ENCODE measurements around the gene FNBP1L.

FNBP1L gene

GRCh38 chr1:93447481-93448291 is at the start of gene FNBP1L:
TSS of gene FNBP1L (plus strand) at chr1:93448118. CDS start at chr1:93448282, 164 bp downstream.
- Histone ChIP-seq H3K27me3 (ENCODE audit: control insufficient read depth, insufficient read depth, low read length) (no peaks in the 10 kb centered on the region), H3K27ac (ENCODE audit: low read depth, low read length) (no peak within 1 kb of the TSS), H3K4me1 (ENCODE audit: control insufficient read depth, insufficient read depth, low read length) (no peaks in the 10 kb centered on the region), H3K9ac (ENCODE audit: low read length) (peak within 1 kb of the TSS; percentile 55), H3K4me3 (ENCODE audit: low read length) (peak within 1 kb of the TSS; percentile 74), H3K36me3 (ENCODE audit: control insufficient read depth, insufficient read depth, low read length) (no peaks in the 10 kb centered on the region)

- no peaks in the 10 kb centered on the region for H3K36me3 ChIP-seq (ENCODE audit: control insufficient read depth, insufficient read depth, low read length)
- no peak overlapping the region for H3K4me3 ChIP-seq (ENCODE audit: low read length)
- no peak overlapping the region for H3K27ac ChIP-seq (ENCODE audit: low read depth, low read length)
These were observed 48.1 kb upstream of the FNBP1L start for GRCh38 chr1:93399781-93400180.

GRCh38 chr1:93408203-93408602 is 39.7 kb upstream of the FNBP1L start:
- no peaks in the 10 kb centered on the region for H3K27me3 ChIP-seq (ENCODE audit: control insufficient read depth, insufficient read depth, low read length)
- no peak overlapping the region for H3K9ac ChIP-seq (ENCODE audit: low read length)
- H3K36me3 ChIP-seq (ENCODE audit: control insufficient read depth, insufficient read depth, low read length), result no peaks in the 10 kb centered on the region
- no peak overlapping the region for H3K4me3 ChIP-seq (ENCODE audit: low read length)
- no peaks in the 10 kb centered on the region for H3K4me1 ChIP-seq (ENCODE audit: control insufficient read depth, insufficient read depth, low read length)
- H3K27ac ChIP-seq (ENCODE audit: low read depth, low read length), result no peak overlapping the region

More at GRCh38 chr1:93399781-93400180, 48.1 kb upstream of the FNBP1L start:
- no peaks in the 10 kb centered on the region for H3K4me1 ChIP-seq (ENCODE audit: control insufficient read depth, insufficient read depth, low read length)
- H3K27me3 ChIP-seq (ENCODE audit: control insufficient read depth, insufficient read depth, low read length), result no peaks in the 10 kb centered on the region
- H3K9ac ChIP-seq (ENCODE audit: low read length), result no peak overlapping the region

GRCh38 chr1:93411000-93411399 is 36.9 kb upstream of the FNBP1L start:
- Histone ChIP-seq H3K27me3 (ENCODE audit: control insufficient read depth, insufficient read depth, low read length) (no peaks in the 10 kb centered on the region), H3K4me3 (ENCODE audit: low read length) (no peak overlapping the region), H3K4me1 (ENCODE audit: control insufficient read depth, insufficient read depth, low read length) (no peaks in the 10 kb centered on the region), H3K27ac (ENCODE audit: low read depth, low read length) (no peak overlapping the region), H3K36me3 (ENCODE audit: control insufficient read depth, insufficient read depth, low read length) (no peaks in the 10 kb centered on the region), H3K9ac (ENCODE audit: low read length) (no peak overlapping the region)

GRCh38 chr1:93414749-93415148 is 33.2 kb upstream of the FNBP1L start:
- Histone ChIP-seq H3K27me3 (ENCODE audit: control insufficient read depth, insufficient read depth, low read length) (no peaks in the 10 kb centered on the region), H3K9ac (ENCODE audit: low read length) (no peak overlapping the region), H3K27ac (ENCODE audit: low read depth, low read length) (no peak overlapping the region), H3K4me1 (ENCODE audit: control insufficient read depth, insufficient read depth, low read length) (no peaks in the 10 kb centered on the region), H3K36me3 (ENCODE audit: control insufficient read depth, insufficient read depth, low read length) (no peaks in the 10 kb centered on the region), H3K4me3 (ENCODE audit: low read length) (no peak overlapping the region)

DNA sequence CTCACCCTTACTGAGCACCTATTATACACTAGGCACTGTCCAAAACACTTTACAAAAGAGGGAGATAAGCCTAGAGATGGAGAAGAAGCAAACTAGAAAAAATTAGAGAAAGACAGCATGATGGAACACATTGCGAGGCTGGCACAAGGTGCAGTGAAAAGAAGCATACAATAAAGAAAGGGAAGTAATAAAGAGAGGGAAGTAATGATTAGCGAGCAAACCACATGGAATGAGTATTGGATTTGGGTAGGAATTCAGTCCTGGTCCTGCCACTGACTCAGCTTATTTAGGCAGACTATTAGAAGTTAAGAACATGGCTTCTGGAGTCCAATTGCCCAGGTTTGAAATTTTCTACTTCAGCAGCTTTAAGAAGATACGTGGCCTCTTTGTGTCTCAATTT is 32.6 kb upstream of the FNBP1L start:
- Histone ChIP-seq H3K9ac (ENCODE audit: low read length) (no peak overlapping the region), H3K27me3 (ENCODE audit: control insufficient read depth, insufficient read depth, low read length) (no peaks in the 10 kb centered on the region), H3K4me1 (ENCODE audit: control insufficient read depth, insufficient read depth, low read length) (no peaks in the 10 kb centered on the region), H3K27ac (ENCODE audit: low read depth, low read length) (no peak overlapping the region), H3K36me3 (ENCODE audit: control insufficient read depth, insufficient read depth, low read length) (no peaks in the 10 kb centered on the region), H3K4me3 (ENCODE audit: low read length) (no peak overlapping the region)

- Histone ChIP-seq H3K27ac (ENCODE audit: low read depth, low read length) (no peak overlapping the region), H3K4me1 (ENCODE audit: control insufficient read depth, insufficient read depth, low read length) (no peaks in the 10 kb centered on the region), H3K36me3 (ENCODE audit: control insufficient read depth, insufficient read depth, low read length) (no peaks in the 10 kb centered on the region), H3K27me3 (ENCODE audit: control insufficient read depth, insufficient read depth, low read length) (no peaks in the 10 kb centered on the region), H3K9ac (ENCODE audit: low read length) (no peak overlapping the region), H3K4me3 (ENCODE audit: low read length) (no peak overlapping the region)
These were observed 31.7 kb upstream of the FNBP1L start for GRCh38 chr1:93416183-93416582.

- Histone ChIP-seq H3K36me3 (ENCODE audit: control insufficient read depth, insufficient read depth, low read length) (no peaks in the 10 kb centered on the region), H3K4me3 (ENCODE audit: low read length) (no peak overlapping the region), H3K9ac (ENCODE audit: low read length) (no peak overlapping the region), H3K27ac (ENCODE audit: low read depth, low read length) (no peak overlapping the region), H3K27me3 (ENCODE audit: control insufficient read depth, insufficient read depth, low read length) (no peaks in the 10 kb centered on the region), H3K4me1 (ENCODE audit: control insufficient read depth, insufficient read depth, low read length) (no peaks in the 10 kb centered on the region)
These were observed 28.6 kb upstream of the FNBP1L start for GRCh38 chr1:93419344-93419743.

DNA sequence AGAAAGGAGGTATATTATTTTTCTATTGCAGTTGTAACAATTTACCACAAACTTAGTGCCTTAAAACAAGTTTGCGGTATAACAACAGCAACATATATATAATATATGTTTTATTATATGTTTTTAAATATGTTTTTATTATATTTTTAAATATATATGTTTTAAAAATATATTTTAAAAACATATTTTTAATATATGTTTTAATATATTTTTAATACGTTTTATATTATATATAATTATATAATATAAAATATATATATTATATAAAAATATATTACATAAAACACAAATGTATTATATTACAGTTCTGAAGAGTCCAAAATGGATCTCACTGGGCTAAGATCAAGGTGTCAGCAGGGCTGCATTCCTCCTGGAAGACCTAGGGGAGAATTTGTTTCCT is 27.5 kb upstream of the FNBP1L start:
- no peak overlapping the region for H3K4me3 ChIP-seq (ENCODE audit: low read length)
- no peaks in the 10 kb centered on the region for H3K4me1 ChIP-seq (ENCODE audit: control insufficient read depth, insufficient read depth, low read length)
- H3K9ac ChIP-seq (ENCODE audit: low read length), result no peak overlapping the region
- H3K36me3 ChIP-seq (ENCODE audit: control insufficient read depth, insufficient read depth, low read length), result no peaks in the 10 kb centered on the region
- H3K27ac ChIP-seq (ENCODE audit: low read depth, low read length), result no peak overlapping the region
- no peaks in the 10 kb centered on the region for H3K27me3 ChIP-seq (ENCODE audit: control insufficient read depth, insufficient read depth, low read length)

DNA sequence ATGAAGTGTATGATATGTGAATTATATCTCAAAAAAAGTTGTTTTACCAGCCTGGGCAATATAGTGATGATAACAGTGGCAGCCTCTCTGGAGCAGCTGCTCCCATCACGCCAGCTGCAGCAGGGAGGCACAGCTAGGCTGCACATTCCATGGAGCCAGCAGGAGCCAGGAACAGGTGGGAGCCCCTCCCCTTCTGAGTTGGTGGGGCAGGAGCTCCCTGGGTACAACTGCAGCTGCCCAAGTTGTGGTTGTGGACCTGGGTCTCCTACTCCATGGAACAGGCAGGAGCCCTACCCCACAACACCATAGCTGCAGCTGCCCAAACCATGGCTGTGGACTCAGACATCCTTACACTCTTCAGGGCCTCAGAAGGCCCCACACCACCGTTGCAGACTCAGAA is 21.7 kb upstream of the FNBP1L start:
- no peaks in the 10 kb centered on the region for H3K4me1 ChIP-seq (ENCODE audit: control insufficient read depth, insufficient read depth, low read length)
- H3K27me3 ChIP-seq (ENCODE audit: control insufficient read depth, insufficient read depth, low read length), result no peaks in the 10 kb centered on the region
- H3K27ac ChIP-seq (ENCODE audit: low read depth, low read length), result no peak overlapping the region
- H3K9ac ChIP-seq (ENCODE audit: low read length), result no peak overlapping the region
- H3K36me3 ChIP-seq (ENCODE audit: control insufficient read depth, insufficient read depth, low read length), result no peaks in the 10 kb centered on the region
- no peak overlapping the region for H3K4me3 ChIP-seq (ENCODE audit: low read length)

DNA sequence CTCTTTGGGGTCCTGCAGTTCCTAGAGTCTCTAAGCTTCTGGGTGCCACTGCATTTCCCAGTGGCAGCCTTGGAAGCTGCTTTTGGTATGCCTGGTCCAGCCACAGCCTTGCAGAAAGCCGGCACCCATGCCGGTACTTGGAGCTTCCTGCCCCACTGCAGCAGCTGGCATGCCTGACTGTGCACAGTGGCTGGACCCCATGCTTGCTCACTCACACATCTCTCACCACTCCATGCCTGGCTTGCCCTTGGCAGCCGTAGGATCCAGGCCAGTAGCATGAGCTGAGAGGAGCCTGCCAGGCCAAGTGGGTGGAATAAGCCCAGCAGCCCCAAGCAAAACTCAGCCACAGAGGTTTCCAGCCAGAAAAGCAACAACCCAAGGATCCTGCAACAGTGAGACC is 20.3 kb upstream of the FNBP1L start:
- H3K9ac ChIP-seq (ENCODE audit: low read length), result no peak overlapping the region
- no peak overlapping the region for H3K4me3 ChIP-seq (ENCODE audit: low read length)
- no peaks in the 10 kb centered on the region for H3K4me1 ChIP-seq (ENCODE audit: control insufficient read depth, insufficient read depth, low read length)
- H3K36me3 ChIP-seq (ENCODE audit: control insufficient read depth, insufficient read depth, low read length), result no peaks in the 10 kb centered on the region
- no peak overlapping the region for H3K27ac ChIP-seq (ENCODE audit: low read depth, low read length)
- no peaks in the 10 kb centered on the region for H3K27me3 ChIP-seq (ENCODE audit: control insufficient read depth, insufficient read depth, low read length)

DNA sequence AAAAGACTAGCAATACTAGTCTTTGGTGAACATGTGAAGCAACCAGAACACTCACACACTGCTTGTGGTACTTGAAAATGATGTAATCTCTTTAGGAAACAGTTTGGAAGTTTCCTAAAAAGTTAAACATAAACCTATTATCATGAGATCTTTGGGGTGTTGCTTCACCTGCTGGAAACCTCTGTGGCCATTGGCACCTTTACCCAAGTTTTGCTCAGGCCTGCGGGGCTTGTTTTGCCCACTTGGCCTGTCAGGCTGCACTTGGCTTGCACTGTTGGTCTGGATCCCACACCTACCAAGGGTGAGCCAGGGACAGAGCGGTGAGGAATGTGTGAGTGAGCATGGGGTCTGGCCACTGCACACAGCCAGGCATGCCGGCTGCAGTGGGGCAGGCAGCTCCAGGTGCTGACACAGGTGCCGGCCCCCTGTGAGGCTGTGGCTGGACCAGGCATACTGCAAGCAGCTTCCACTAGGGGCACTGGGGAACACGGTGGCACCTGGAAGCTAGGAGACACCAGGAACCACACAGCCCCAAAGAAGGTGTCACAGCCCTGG is 14.4 kb upstream of the FNBP1L start:
- no peaks in the 10 kb centered on the region for H3K4me1 ChIP-seq (ENCODE audit: control insufficient read depth, insufficient read depth, low read length)
- no peak overlapping the region for H3K9ac ChIP-seq (ENCODE audit: low read length)
- no peak overlapping the region for H3K4me3 ChIP-seq (ENCODE audit: low read length)
- H3K36me3 ChIP-seq (ENCODE audit: control insufficient read depth, insufficient read depth, low read length), result no peaks in the 10 kb centered on the region
- no peak overlapping the region for H3K27ac ChIP-seq (ENCODE audit: low read depth, low read length)
- H3K27me3 ChIP-seq (ENCODE audit: control insufficient read depth, insufficient read depth, low read length), result no peaks in the 10 kb centered on the region

DNA sequence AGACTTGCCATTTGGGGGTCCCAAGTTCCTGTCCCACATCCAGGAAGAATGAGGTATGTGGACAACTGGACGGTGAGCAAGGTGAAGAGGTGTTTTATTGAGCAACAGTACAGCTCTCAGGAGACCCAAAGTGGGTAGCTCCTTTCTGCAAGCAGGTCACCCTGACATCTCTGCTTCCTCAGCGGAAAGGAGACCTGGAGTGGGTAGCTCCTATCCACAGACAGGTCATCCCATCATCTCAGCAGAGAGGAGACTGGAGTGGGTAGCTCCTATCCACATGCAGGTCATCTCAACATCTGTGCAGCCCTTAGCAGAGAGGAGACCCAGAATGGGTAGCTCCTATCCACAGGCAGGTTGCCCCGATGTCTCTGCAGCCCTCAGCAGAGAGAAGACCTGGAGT is 13.8 kb upstream of the FNBP1L start:
- Histone ChIP-seq H3K4me3 (ENCODE audit: low read length) (no peak overlapping the region), H3K4me1 (ENCODE audit: control insufficient read depth, insufficient read depth, low read length) (no peaks in the 10 kb centered on the region)

More for the DNA sequence above, 13.8 kb upstream of the FNBP1L start:
- Histone ChIP-seq H3K27ac (ENCODE audit: low read depth, low read length) (no peak overlapping the region), H3K36me3 (ENCODE audit: control insufficient read depth, insufficient read depth, low read length) (no peaks in the 10 kb centered on the region), H3K27me3 (ENCODE audit: control insufficient read depth, insufficient read depth, low read length) (no peaks in the 10 kb centered on the region), H3K9ac (ENCODE audit: low read length) (no peak overlapping the region)
